HEK293T (cell line): Measurements from ENCODE around the gene KCNJ5.

Experiments
- ELF4 ChIP-seq: fragments of 450-650 bp; IDR thresholded peaks from 2 replicates; pipeline ENCODE4 v1.6.1; 2017; ENCODE audit warnings: antibody characterized with exemption
- FOXA1 ChIP-seq: fragments of 450-650 bp; IDR thresholded peaks from 2 replicates; pipeline ENCODE4 v1.6.1; 2016; ENCODE audit warnings: mild to moderate bottlenecking
- FOXK2 ChIP-seq: fragments of 450-650 bp; IDR thresholded peaks from 2 replicates; pipeline ENCODE4 v1.6.1; 2016; ENCODE audit warnings: mild to moderate bottlenecking
- FOXM1 ChIP-seq: fragments of 450-650 bp; IDR thresholded peaks from 2 replicates; pipeline ENCODE4 v1.6.1; 2017; ENCODE audit warnings: mild to moderate bottlenecking, borderline replicate concordance
- LEF1 ChIP-seq: fragments of 450-650 bp; IDR thresholded peaks from 2 replicates; pipeline ENCODE4 v1.6.1; 2017; ENCODE audit warnings: mild to moderate bottlenecking, borderline replicate concordance
- NFRKB ChIP-seq: fragments of 450-650 bp; IDR thresholded peaks from 2 replicates; pipeline ENCODE4 v1.6.1; 2016; ENCODE audit warnings: mild to moderate bottlenecking, moderate library complexity
- PKNOX1 ChIP-seq: fragments of 450-650 bp; IDR thresholded peaks from 2 replicates; pipeline ENCODE4 v1.6.1; 2016
- SP1 ChIP-seq: fragments of 450-650 bp; IDR thresholded peaks from 2 replicates; pipeline ENCODE4 v1.6.1; 2017
- SUZ12 ChIP-seq: fragments of 450-650 bp; IDR thresholded peaks from 2 replicates; pipeline ENCODE4 v1.6.1; 2016; ENCODE audit warnings: mild to moderate bottlenecking
- TARDBP ChIP-seq: fragments of 450-650 bp; IDR thresholded peaks from 2 replicates; pipeline ENCODE4 v1.6.1; 2016

- TF ChIP-seq ELF4 = no peak
- no peak for TF ChIP-seq PKNOX1
- no peak for TF ChIP-seq LEF1
- no peak for TF ChIP-seq TARDBP
- no peak for TF ChIP-seq SP1
- no peak for TF ChIP-seq FOXA1
- TF ChIP-seq NFRKB = no peak
- no peak for TF ChIP-seq FOXK2
- no peak for TF ChIP-seq FOXM1
- no peak for TF ChIP-seq SUZ12
Observed at GRCh38 chr11:128877726-128878125, 13.4 kb upstream of the KCNJ5 start.
